HG03460 (cell line): ENCODE results near the gene FXYD4.
"Not testable (repeated sequence)": the region's sequence is repeated elsewhere in the genome, so short reads cannot be mapped to it uniquely, and the experiment has no call there.

Source experiments
- ATAC-seq: cut with Tn5 transposase; IDR thresholded peaks from one replicate; pipeline ENCODE4 v1.9.1; 2021; ENCODE audit not compliant: unreplicated experiment

The FXYD4 gene

GRCh38 chr10:43415544-43415943 is 44.1 kb downstream of the FXYD4 start:
- ATAC-seq: no peak

- ATAC-seq: peak; percentile 36
Measured at GRCh38 chr10:43417950-43418768, 46.7 kb downstream of the FXYD4 start.

- ATAC-seq: no peak
Measured at GRCh38 chr10:43419997-43420368, 48.5 kb downstream of the FXYD4 start.

GRCh38 chr10:43420369-43421200 is 49.1 kb downstream of the FXYD4 start:
- ATAC-seq: peak; percentile 85

GRCh38 chr10:43421201-43421507 is 49.7 kb downstream of the FXYD4 start:
- no peak for ATAC-seq

GRCh38 chr10:43421519-43421918 is 50.1 kb downstream of the FXYD4 start:
- no peak for ATAC-seq

GRCh38 chr10:43421944-43422343 is 50.5 kb downstream of the FXYD4 start:
- not testable (repeated sequence) for ATAC-seq

GRCh38 chr10:43424416-43424815 is 53.0 kb downstream of the FXYD4 start:
- ATAC-seq: no peak
